ENCODE data around the gene TAF1.
"Not testable (repeated sequence)": the region's sequence is repeated elsewhere in the genome, so short reads cannot be mapped to it uniquely, and the experiment has no call there.

The TAF1 gene, protein sequence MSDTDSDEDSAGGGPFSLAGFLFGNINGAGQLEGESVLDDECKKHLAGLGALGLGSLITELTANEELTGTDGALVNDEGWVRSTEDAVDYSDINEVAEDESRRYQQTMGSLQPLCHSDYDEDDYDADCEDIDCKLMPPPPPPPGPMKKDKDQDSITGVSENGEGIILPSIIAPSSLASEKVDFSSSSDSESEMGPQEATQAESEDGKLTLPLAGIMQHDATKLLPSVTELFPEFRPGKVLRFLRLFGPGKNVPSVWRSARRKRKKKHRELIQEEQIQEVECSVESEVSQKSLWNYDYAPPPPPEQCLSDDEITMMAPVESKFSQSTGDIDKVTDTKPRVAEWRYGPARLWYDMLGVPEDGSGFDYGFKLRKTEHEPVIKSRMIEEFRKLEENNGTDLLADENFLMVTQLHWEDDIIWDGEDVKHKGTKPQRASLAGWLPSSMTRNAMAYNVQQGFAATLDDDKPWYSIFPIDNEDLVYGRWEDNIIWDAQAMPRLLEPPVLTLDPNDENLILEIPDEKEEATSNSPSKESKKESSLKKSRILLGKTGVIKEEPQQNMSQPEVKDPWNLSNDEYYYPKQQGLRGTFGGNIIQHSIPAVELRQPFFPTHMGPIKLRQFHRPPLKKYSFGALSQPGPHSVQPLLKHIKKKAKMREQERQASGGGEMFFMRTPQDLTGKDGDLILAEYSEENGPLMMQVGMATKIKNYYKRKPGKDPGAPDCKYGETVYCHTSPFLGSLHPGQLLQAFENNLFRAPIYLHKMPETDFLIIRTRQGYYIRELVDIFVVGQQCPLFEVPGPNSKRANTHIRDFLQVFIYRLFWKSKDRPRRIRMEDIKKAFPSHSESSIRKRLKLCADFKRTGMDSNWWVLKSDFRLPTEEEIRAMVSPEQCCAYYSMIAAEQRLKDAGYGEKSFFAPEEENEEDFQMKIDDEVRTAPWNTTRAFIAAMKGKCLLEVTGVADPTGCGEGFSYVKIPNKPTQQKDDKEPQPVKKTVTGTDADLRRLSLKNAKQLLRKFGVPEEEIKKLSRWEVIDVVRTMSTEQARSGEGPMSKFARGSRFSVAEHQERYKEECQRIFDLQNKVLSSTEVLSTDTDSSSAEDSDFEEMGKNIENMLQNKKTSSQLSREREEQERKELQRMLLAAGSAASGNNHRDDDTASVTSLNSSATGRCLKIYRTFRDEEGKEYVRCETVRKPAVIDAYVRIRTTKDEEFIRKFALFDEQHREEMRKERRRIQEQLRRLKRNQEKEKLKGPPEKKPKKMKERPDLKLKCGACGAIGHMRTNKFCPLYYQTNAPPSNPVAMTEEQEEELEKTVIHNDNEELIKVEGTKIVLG (N-terminal part only)

DNA sequence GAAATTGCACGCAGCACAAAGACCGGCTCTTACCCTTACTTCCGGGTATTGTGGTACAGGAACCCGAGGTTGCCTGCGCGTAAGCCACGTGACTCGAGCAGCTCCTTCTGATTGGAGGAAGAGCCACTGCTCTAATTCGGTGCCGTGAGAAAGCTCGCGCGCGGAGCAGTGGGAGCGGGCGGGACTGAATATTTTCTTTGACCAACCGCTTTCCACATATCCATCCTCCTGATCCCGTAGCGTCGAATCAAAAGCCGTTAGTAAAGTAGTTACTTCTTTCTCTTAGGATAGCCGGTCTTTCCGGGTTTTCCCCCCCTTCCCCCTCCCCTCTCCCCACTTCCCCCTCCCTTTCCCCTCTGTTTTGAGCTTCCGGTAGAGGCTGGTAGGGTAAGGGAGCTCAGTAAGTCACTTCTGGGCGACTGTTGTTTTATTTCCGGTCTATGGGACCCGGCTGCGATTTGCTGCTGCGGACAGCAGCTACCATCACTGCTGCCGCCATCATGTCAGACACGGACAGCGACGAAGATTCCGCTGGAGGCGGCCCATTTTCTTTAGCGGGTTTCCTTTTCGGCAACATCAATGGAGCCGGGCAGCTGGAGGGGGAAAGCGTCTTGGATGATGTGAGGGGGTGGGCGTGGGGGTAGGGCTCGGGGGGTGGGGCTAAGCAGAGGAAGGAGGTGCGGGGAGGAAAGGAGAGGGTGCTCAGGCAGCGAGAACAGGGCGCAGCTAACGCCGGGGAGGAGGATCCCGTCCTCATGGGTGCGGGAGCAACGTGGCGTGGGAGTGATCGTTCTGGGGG is at the start of gene TAF1:
Gene TAF1, plus strand, starts transcription at position 483 of the 799 bp plus-strand sequence. Its CDS starts 18 bp downstream, at position 501.
- peak; percentile 84 to 87 for DNase-seq (ENCODE audit: low read depth in 2 of 2)

DNA sequence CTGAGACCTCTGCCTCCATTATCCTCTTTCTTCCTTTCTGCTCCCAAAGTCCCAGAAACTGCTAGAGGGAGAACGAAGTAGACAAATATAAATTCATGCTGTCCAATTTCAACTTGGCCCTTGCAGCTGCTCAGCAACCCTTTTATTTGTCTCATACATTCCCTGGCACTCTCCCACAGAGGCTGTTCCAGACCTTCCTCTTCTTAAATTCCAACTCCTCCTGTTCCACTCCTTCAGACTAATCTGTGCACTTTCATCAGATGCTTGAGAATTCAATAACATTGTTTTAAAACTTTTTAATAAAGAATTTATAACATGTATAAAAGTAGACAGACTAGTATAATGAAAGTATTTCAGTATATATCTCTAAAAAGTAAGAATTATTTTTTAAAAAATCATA is 49.2 kb upstream of the TAF1 start:
- not testable (repeated sequence) for DNase-seq (ENCODE audit: low read depth in 2 of 2)

DNA sequence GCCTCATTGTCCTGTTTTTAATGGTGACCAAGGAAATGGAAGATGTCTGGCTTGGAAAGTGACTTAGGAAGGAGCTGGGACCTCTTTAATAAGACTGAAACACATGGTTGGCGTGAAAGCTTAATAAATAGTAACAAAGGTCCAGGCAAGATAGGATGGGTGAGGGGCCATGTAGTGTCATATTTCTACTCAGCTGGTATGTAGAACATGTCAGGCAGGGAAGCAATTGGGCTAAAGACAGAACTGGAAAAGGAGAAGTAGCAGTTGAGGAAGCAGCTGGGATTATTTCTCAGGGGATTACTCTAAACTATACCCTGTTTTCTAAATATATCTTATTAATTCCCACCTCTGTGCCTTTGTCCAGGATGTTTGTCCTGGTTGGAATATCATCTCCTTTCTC is 46.0 kb upstream of the TAF1 start:
- no peak for DNase-seq (ENCODE audit: low read depth in 2 of 2)

DNA sequence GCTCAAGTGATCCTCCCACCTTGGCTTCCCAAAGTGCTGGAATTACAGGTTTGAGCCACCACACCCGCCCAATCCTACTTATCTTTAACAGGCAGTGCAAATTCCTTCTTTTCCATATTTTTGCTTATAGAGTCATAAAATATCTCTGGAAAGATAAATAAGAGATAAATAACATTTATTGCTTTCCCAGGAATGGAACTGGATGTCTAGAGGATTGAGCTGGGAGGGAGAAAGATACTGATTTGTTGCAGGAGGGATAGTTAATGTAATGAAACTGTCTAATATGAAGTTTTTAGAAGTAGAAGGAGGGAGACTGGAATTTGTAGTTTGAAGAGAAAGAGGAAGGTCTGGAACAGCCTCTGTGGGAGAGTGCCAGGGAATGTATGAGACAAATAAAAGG is 44.4 kb upstream of the TAF1 start:
- DNase-seq (ENCODE audit: low read depth in 2 of 2), result no peak

DNA sequence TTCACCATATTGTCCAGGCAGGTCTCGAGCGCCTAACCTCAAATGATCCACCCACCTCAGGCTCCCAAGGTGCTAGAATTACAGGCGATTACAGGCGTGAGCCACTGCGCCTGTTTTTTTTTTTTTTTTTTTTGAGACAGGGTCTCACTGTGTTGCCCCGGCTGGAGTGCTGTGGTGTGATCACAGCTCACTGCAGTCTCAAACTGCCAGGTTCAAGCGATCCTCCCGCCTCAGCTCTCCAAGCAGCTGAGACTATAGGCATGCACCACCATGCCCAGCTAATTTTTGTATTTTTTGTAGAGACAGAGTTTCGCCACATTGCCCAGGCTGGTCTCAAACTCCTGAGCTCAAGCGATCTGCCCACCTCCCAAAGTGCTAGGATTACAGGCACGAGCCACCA is 41.7 kb upstream of the TAF1 start:
- DNase-seq (ENCODE audit: low read depth in 2 of 2), result not testable (repeated sequence)

DNA sequence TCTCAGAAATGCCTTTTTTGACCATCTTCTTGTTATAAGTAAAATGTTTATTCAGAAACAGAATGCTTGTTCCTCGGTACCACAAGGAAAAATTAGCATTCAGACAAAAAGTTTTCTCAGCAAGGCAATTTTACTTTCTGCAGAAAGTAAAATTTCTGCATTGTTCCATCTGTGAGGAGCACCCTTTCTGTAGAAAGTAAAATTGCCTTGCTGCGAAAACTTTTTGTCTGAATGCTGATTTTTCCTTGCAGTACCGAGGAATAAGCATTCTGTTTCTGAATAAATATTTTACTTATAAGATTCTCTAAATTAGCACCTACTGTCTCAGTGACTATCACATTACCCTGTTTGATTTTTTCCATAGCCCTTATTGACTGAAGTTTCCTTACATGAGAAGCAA is 39.8 kb upstream of the TAF1 start:
- no peak for DNase-seq (ENCODE audit: low read depth in 2 of 2)

DNA sequence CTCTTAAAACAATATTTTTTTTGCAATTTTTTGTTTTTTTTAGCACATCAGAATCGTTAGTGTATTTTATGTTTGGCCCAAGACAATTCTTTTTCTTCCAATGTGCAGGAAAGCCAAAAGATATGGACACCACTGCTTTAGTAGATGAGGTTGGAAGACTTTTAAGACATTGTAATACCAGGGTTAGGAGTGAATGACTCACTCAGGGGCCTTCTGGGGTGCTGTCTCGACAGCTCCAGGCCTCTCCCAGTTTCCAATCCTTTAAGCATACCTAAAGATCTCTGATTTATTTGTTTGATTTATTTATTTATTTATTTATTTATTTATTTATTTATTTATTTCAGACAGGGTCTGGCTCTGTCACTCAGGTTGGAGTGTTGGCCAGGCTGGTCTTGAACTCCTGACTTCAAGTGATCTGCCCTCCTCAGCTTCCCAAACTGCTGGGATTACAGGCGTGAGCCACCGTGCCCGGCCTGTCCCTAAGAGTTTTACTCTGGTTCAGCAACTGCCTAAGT is 16.9 kb upstream of the TAF1 start:
- DNase-seq (ENCODE audit: low read depth in 2 of 2), result not testable (repeated sequence)

DNA sequence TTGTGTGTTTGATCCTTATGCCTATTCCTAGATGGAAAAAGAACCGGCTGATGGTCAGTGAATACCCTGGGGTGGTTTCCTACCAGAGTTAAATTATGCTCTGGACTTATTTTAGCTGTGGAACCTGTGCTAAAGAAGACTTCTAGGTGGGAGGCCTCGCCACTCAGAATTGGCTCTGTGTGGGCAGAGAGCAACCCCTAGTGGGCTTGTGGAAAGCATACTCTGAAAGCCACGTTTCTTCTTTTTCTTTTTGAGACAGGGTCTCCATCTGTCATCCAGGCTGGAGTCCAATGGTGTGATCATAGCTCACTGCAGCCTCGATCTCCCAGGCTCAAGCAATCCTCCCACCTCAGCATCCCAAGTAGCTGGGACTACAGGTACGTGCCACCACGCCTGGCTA is 16.3 kb upstream of the TAF1 start:
- not testable (repeated sequence) for DNase-seq (ENCODE audit: low read depth in 2 of 2)

DNA sequence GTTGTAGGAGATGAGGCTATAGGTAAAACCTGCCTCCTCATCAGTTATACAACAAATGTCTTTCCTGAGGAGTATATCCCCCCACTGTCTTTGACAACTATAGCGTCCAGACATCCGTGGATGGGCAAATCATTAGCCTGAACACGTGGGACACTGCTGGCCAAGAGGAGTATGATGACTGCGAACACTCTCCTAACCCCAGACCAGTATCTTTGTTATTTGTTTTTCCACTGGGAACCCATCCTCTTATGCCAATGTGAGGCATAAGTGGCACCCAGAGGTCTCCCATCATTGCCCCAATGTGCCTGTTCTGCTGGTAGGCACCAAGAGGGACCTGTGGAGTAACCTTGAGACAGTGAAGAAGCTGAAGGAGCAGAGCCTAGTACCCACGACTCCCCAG is 13.7 kb upstream of the TAF1 start:
- not testable (repeated sequence) for DNase-seq (ENCODE audit: low read depth in 2 of 2)

DNA sequence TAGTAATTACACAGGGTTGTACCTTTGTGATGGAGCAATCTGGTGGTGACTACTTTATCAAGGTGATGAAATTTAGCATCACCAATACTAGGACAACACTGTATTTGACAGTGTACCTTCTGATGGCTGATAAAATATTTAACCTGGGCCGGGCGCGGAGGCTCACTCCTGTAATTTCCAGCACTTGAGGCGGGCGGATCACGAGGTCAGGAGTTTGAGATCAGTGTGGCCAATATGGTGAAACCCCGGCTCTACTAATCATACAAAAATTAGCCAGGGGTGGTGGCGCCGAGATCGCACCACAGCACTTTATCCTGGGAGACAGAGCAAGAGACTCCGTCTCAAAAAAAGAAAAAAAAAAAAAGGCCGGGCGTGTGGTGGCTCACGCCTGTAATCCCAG is 1.9 kb upstream of the TAF1 start:
- no peak for DNase-seq (ENCODE audit: low read depth in 2 of 2)

DNA sequence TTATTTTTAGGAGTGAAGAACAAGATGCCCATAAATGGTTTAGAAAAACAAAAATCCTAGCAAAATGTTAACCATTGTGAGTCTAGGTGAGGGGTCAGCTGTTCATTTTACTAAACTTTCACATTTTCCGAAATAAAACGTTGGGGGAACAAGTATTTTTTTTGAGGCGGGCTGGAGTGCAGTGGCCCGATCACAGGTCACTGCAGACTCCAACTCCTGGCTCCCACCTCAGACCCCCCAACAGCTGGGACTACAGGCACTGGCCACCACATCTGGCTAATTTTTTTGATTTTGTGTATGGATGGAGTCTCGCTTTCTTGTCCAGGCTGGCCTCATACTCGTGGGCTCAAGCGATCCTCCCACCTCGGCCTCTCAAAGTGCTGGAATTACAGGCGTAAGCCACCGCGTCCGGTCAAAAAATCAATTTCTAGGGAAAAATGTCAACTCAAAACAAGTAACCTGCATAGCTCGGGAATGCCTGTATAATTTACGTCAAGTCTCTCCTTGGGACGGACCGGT is 742 bp upstream of the TAF1 start:
- DNase-seq (ENCODE audit: low read depth in 2 of 2), result no peak

DNA sequence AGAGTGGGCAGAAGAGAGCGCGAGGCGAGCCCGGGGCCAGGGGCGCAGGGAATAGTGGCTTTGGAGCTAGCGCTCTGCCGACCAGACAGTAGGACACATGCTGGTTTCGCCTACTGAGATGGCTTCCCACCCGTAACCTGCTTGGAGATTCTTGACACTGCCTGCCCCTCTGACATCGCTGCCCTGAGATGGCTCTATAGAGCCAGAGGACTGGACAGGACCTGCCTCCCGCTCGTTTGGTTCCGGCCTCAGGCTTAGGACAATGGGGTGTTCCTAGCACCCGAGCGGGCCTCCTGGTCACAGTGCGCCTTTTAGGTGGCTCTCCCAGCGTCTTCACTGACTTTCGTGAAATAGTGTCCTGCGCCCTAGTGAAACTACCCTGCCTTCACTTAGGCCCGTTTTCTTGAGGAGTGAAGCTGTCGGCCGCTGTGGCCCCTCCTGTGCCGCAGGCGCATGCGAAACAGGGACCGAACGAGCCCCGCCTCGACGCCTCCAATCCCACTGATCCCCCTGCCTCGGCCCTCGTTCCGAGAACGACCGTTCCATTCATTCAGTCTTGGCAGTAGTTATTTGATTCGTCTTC is 608 bp downstream of the TAF1 start:
- DNase-seq (ENCODE audit: low read depth in 2 of 2), result no peak

DNA sequence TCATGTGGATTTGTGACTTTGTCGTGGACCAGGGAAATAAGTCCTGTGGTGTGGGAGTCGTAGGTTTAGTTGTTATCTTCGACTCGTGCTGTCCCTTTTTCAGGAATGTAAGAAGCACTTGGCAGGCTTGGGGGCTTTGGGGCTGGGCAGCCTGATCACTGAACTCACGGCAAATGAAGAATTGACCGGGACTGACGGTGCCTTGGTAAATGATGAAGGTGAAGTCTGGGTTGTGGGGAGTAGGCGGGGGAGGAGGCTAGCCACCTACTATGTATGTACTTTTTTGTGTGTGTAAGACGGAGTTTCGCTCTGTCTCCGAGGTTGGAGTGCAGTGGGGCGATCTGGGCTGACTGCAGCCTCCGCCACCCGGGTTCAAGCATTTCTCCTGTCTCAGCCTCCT is 1.2 kb downstream of the TAF1 start:
- DNase-seq (ENCODE audit: low read depth in 2 of 2), result no peak

DNA sequence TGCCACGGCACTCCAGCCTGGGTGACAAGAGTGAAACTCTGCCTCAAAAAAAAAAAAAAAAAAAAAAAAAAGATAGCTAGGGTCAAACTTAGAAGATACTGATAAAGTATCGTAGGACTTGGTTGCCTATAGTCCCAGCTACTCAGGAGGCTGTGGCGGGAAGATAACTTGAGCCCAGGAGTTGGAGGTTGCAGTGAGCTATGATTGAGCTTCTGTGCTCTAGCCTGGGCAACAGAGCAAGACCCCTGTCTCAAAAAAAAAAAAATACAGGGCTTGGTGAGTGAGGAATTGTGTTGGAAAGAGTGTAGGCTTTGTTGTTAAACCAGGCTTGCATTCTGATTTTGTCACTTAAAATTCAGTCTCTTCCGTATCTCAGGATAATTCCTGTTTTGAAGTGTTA is 6.2 kb downstream of the TAF1 start:
- DNase-seq (ENCODE audit: low read depth in 2 of 2), result no peak

DNA sequence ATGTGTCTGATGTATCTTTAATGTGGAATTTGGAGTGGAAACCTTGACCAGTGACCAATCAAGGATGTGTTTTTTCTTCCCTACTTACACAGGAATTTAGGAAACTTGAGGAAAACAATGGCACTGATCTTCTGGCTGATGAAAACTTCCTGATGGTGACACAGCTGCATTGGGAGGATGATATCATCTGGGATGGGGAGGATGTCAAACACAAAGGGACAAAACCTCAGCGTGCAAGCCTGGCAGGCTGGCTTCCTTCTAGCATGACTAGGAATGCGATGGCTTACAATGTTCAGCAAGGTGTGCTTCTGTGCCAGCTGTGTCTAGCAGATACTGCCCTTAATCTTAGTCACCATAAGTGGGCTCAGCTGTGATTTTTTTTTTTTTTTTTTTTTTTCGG is 12.6 kb downstream of the TAF1 start:
- DNase-seq (ENCODE audit: low read depth in 2 of 2), result no peak

DNA sequence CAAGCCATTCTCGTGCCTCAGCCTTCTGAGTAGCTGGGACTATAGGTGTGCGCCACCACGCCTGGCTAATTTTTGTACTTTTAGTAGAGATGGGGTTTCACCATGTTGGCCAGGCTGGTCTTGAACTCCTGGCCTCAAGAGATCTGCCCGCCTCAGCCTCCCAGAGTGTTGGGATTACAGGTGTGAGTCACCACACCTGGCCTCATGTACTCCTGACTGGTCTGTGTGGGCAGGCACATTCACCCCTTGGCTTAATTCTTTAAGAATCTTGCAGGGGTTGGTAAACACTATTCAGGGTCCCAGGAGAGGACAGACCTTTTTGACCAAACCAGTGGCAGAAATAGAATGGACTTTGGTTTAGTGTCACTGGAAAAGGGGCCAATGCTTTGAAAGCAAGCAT is 25.6 kb downstream of the TAF1 start:
- DNase-seq (ENCODE audit: low read depth in 2 of 2), result not testable (repeated sequence)

DNA sequence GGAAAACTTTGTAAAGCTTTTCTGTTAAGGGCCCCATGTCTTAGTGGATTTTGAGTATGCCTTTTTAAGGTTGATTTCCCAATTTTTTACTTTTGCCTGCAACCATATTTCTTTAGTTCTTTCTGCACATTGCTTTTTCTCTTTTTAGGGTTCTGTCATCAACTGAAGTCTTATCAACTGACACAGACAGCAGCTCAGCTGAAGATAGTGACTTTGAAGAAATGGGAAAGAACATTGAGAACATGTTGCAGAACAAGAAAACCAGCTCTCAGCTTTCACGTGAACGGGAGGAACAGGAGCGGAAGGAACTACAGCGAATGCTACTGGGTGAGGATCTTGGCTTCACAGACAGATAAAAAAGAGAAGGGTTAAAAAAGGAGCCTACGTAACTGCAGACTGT is 27.8 kb downstream of the TAF1 start:
- no peak for DNase-seq (ENCODE audit: low read depth in 2 of 2)

DNA sequence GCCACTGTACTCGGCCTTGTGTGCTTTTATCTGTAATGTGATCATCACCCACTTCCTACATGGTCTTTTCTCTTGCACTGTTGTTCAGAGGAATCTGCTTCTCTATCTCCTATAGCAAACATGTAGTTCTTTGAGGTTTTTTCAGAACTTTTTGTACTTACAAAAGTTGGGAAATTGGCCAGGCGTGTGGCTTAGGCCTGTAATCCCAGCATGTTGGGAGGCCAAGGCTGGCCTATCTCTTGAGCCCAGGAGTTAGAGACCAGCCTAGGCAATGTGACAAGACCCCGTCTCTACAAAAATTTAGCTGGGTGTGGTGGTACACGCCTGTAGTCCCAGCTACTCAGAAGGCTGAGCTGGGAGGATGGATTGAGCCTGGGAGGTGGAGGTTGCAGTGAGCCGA is 30.4 kb downstream of the TAF1 start:
- DNase-seq (ENCODE audit: low read depth in 2 of 2), result no peak

DNA sequence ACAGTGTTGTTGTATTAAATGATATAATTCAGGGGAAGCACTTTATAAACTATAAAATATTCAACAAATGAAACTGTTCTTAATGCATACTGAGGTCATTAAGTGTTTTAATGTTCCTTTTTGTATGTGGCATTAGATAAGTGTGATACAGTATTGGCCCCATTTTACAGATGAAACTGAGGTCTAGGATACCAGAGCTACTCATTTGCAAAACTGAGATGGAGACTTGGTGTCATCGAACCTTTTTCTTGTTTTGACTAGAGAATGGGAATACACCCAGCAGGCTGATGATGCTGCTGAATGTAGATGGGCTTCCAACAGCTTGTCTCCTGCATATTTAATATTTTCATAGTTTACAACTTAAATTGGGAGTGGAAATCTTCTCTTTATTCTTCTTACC is 34.6 kb downstream of the TAF1 start:
- no peak for DNase-seq (ENCODE audit: low read depth in 2 of 2)

DNA sequence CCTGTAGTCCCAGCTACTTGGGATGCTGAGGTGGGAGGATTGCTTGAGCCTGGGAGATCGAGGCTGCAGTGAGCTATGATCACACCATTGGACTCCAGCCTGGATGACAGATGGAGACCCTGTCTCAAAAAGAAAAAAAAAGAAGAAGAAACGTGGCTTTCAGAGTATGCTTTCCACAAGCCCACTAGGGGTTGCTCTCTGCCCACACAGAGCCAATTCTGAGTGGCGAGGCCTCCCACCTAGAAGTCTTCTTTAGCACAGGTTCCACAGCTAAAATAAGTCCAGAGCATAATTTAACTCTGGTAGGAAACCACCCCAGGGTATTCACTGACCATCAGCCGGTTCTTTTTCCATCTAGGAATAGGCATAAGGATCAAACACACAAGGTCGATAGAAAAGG is 50.1 kb downstream of the TAF1 start:
- not testable (repeated sequence) for DNase-seq (ENCODE audit: low read depth in 2 of 2)
